ENCODE measurements around the gene MMEL1.

The MMEL1 gene

GRCh38 chr1:2575801-2576663 lies 56.8 kb downstream of the MMEL1 start:
- Histone ChIP-seq H4K8ac (ENCODE audit: low read depth, low read length) (no peak overlapping the region), H3K9me3 (ENCODE audit: insufficient read depth, low read depth, low read length) (peaks cover 5% of the 10 kb centered on the region), H3K79me1 (ENCODE audit: low read length) (no peaks in the 10 kb centered on the region), H3K4me1 (ENCODE audit: control insufficient read depth in 1 of 2, insufficient read depth in 2 of 2, low read length in 2 of 2) (peaks cover 6 to 7% of the 10 kb centered on the region in 2 experiments), H3K4ac (ENCODE audit: low read depth, low read length) (no peak overlapping the region), H3K36me3 (ENCODE audit: control insufficient read depth in 1 of 2, insufficient read depth in 2 of 2, low read length in 2 of 2) (no peaks in the 10 kb centered on the region), H2BK5ac (ENCODE audit: low read depth, low read length, poor library complexity) (no peak overlapping the region), H4K12ac (ENCODE audit: low read depth, low read length) (no peak overlapping the region), H2AFZ (ENCODE audit: insufficient read depth, low read length, poor library complexity) (no peak overlapping the region), H3K4me2 (ENCODE audit: low read length) (no peak overlapping the region), H3K27me3 (ENCODE audit: insufficient read depth, low read length) (no peaks in the 10 kb centered on the region), H3K14ac (ENCODE audit: low read length) (no peak overlapping the region), H2AK5ac (ENCODE audit: low read length) (no peak overlapping the region), H4K91ac (ENCODE audit: low read depth, low read length) (no peak overlapping the region), H3K27ac (ENCODE audit: low read depth, low read length) (no peak overlapping the region), H2BK12ac (ENCODE audit: low read length) (no peak overlapping the region), H3K4me3 (ENCODE audit: low read depth, low read length) (no peak overlapping the region), H3K18ac (ENCODE audit: low read length) (no peak overlapping the region), H3K9ac (ENCODE audit: low read length) (no peak overlapping the region), H2BK120ac (ENCODE audit: insufficient read depth, low read length, poor library complexity) (no peak overlapping the region), H3K23ac (ENCODE audit: low read length) (no peak overlapping the region), H3K79me2 (ENCODE audit: control insufficient read depth, insufficient read depth, low read length, poor library complexity) (no peaks in the 10 kb centered on the region)
- no peak for DNase-seq
- WGBS (ENCODE audit: extremely low coverage, insufficient coverage, insufficient read length) = no CpG with 5 or more reads among the region's 23 CpGs

- Histone ChIP-seq H3K4me2 (ENCODE audit: low read length) (no peak overlapping the region), H3K79me1 (ENCODE audit: low read length) (no peaks in the 10 kb centered on the region), H3K4me1 (ENCODE audit: control insufficient read depth in 1 of 2, insufficient read depth in 2 of 2, low read length in 2 of 2) (peaks cover 6 to 7% of the 10 kb centered on the region in 2 experiments), H2BK120ac (ENCODE audit: insufficient read depth, low read length, poor library complexity) (no peak overlapping the region), H3K79me2 (ENCODE audit: control insufficient read depth, insufficient read depth, low read length, poor library complexity) (no peaks in the 10 kb centered on the region), H3K36me3 (ENCODE audit: control insufficient read depth in 1 of 2, insufficient read depth in 2 of 2, low read length in 2 of 2) (no peaks in the 10 kb centered on the region), H3K4me3 (ENCODE audit: low read depth, low read length) (no peak overlapping the region), H3K18ac (ENCODE audit: low read length) (no peak overlapping the region), H4K12ac (ENCODE audit: low read depth, low read length) (no peak overlapping the region), H2BK5ac (ENCODE audit: low read depth, low read length, poor library complexity) (no peak overlapping the region), H2AK5ac (ENCODE audit: low read length) (no peak overlapping the region), H4K8ac (ENCODE audit: low read depth, low read length) (no peak overlapping the region), H3K9me3 (ENCODE audit: insufficient read depth, low read depth, low read length) (peaks cover 2% of the 10 kb centered on the region), H2AFZ (ENCODE audit: insufficient read depth, low read length, poor library complexity) (no peak overlapping the region), H2BK12ac (ENCODE audit: low read length) (no peak overlapping the region), H3K27ac (ENCODE audit: low read depth, low read length) (no peak overlapping the region), H3K14ac (ENCODE audit: low read length) (no peak overlapping the region), H3K27me3 (ENCODE audit: insufficient read depth, low read length) (no peaks in the 10 kb centered on the region), H3K4ac (ENCODE audit: low read depth, low read length) (no peak overlapping the region), H3K23ac (ENCODE audit: low read length) (no peak overlapping the region), H3K9ac (ENCODE audit: low read length) (no peak overlapping the region), H4K91ac (ENCODE audit: low read depth, low read length) (no peak overlapping the region)
- no CpG with 5 or more reads among the region's 9 CpGs for WGBS (ENCODE audit: extremely low coverage, insufficient coverage, insufficient read length)
- DNase-seq = no peak
Measured at GRCh38 chr1:2574350-2574749, 58.5 kb downstream of the MMEL1 start.

GRCh38 chr1:2573250-2573920 lies 59.4 kb downstream of the MMEL1 start:
- Histone ChIP-seq H3K27me3 (ENCODE audit: insufficient read depth, low read length) (no peaks in the 10 kb centered on the region), H3K4me1 (ENCODE audit: control insufficient read depth in 1 of 2, insufficient read depth in 2 of 2, low read length in 2 of 2) (peaks cover 5 to 7% of the 10 kb centered on the region in 2 experiments), H2BK120ac (ENCODE audit: insufficient read depth, low read length, poor library complexity) (no peak overlapping the region), H4K12ac (ENCODE audit: low read depth, low read length) (no peak overlapping the region), H3K9me3 (ENCODE audit: insufficient read depth, low read depth, low read length) (peaks cover 2% of the 10 kb centered on the region), H2BK12ac (ENCODE audit: low read length) (no peak overlapping the region), H3K79me1 (ENCODE audit: low read length) (no peaks in the 10 kb centered on the region), H2AK5ac (ENCODE audit: low read length) (no peak overlapping the region), H3K18ac (ENCODE audit: low read length) (no peak overlapping the region), H2AFZ (ENCODE audit: insufficient read depth, low read length, poor library complexity) (no peak overlapping the region), H3K4me2 (ENCODE audit: low read length) (no peak overlapping the region), H4K8ac (ENCODE audit: low read depth, low read length) (no peak overlapping the region), H2BK5ac (ENCODE audit: low read depth, low read length, poor library complexity) (no peak overlapping the region), H3K27ac (ENCODE audit: low read depth, low read length) (no peak overlapping the region), H4K91ac (ENCODE audit: low read depth, low read length) (no peak overlapping the region), H3K36me3 (ENCODE audit: control insufficient read depth in 1 of 2, insufficient read depth in 2 of 2, low read length in 2 of 2) (no peaks in the 10 kb centered on the region), H3K9ac (ENCODE audit: low read length) (no peak overlapping the region), H3K23ac (ENCODE audit: low read length) (no peak overlapping the region), H3K14ac (ENCODE audit: low read length) (no peak overlapping the region), H3K4me3 (ENCODE audit: low read depth, low read length) (no peak overlapping the region), H3K4ac (ENCODE audit: low read depth, low read length) (no peak overlapping the region), H3K79me2 (ENCODE audit: control insufficient read depth, insufficient read depth, low read length, poor library complexity) (no peaks in the 10 kb centered on the region)
- no peak for DNase-seq
- no CpG with 5 or more reads among the region's 8 CpGs for WGBS (ENCODE audit: extremely low coverage, insufficient coverage, insufficient read length)

GRCh38 chr1:2571348-2571747 lies 61.5 kb downstream of the MMEL1 start:
- no peak overlapping the region for H3K4ac ChIP-seq (ENCODE audit: low read depth, low read length)

More at GRCh38 chr1:2571348-2571747, 61.5 kb downstream of the MMEL1 start:
- no peak overlapping the region for H3K18ac ChIP-seq (ENCODE audit: low read length)
- H2BK5ac ChIP-seq (ENCODE audit: low read depth, low read length, poor library complexity) = no peak overlapping the region
- H3K9me3 ChIP-seq (ENCODE audit: insufficient read depth, low read depth, low read length) = peaks cover 2% of the 10 kb centered on the region
- no peak overlapping the region for H3K23ac ChIP-seq (ENCODE audit: low read length)
- no peak overlapping the region for H3K27ac ChIP-seq (ENCODE audit: low read depth, low read length)
- H4K12ac ChIP-seq (ENCODE audit: low read depth, low read length) = no peak overlapping the region
- no peaks in the 10 kb centered on the region for H3K27me3 ChIP-seq (ENCODE audit: insufficient read depth, low read length)
- no peak overlapping the region for H4K91ac ChIP-seq (ENCODE audit: low read depth, low read length)
- no peak overlapping the region for H2AFZ ChIP-seq (ENCODE audit: insufficient read depth, low read length, poor library complexity)
- no peak overlapping the region for H2AK5ac ChIP-seq (ENCODE audit: low read length)
- no peaks in the 10 kb centered on the region for H3K79me2 ChIP-seq (ENCODE audit: control insufficient read depth, insufficient read depth, low read length, poor library complexity)
- no peak overlapping the region for H2BK120ac ChIP-seq (ENCODE audit: insufficient read depth, low read length, poor library complexity)
- no peak for DNase-seq
- no peak overlapping the region for H3K4me2 ChIP-seq (ENCODE audit: low read length)
- H3K14ac ChIP-seq (ENCODE audit: low read length) = no peak overlapping the region
- no peak overlapping the region for H4K8ac ChIP-seq (ENCODE audit: low read depth, low read length)
- H3K36me3 ChIP-seq (ENCODE audit: control insufficient read depth in 1 of 2, insufficient read depth in 2 of 2, low read length in 2 of 2) = no peaks in the 10 kb centered on the region
- H3K4me1 ChIP-seq (ENCODE audit: control insufficient read depth in 1 of 2, insufficient read depth in 2 of 2, low read length in 2 of 2) = no peaks in the 10 kb centered on the region
- H3K79me1 ChIP-seq (ENCODE audit: low read length) = no peaks in the 10 kb centered on the region
- H3K4me3 ChIP-seq (ENCODE audit: low read depth, low read length) = no peak overlapping the region
- no CpG with 5 or more reads among the region's 9 CpGs for WGBS (ENCODE audit: extremely low coverage, insufficient coverage, insufficient read length)
- H2BK12ac ChIP-seq (ENCODE audit: low read length) = no peak overlapping the region
- H3K9ac ChIP-seq (ENCODE audit: low read length) = no peak overlapping the region
